ENCODE measurements around the gene EFCAB5.
"Not testable (repeated sequence)": the region's sequence is repeated elsewhere in the genome, so short reads cannot be mapped to it uniquely, and the experiment has no call there.

Gene EFCAB5

DNA sequence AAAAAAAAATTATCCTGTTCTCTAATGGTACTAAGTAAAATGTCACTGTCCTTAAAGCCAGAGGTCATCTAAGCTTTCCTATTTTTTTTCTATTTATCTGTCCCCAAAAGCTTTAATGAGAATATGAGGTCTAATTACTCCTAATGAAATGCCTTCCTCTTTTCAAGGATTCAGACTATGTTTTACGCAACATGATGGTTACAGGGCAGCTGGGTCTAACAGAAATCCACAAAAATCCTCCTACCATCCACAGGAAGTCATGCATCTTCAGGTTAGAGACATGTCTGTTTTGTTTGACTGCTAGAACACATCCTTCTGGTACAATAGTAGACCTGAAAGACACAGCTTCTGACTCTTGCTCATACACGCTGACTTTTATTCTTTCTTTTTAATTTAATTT, 145.5 kb downstream of the EFCAB5 start:
- DNase-seq (no peak), ATAC-seq (ENCODE audit: insufficient read depth, low read depth) (no peak)
- H3K9ac ChIP-seq (ENCODE audit: low read depth, low read length): no peak overlapping the region
- no peak for TF ChIP-seq EZH2 (IDR thresholded peaks at IDR 0.05; ENCODE audit: borderline replicate concordance, low read depth, low read length, severe bottlenecking)
- TF ChIP-seq, protein P1, sequence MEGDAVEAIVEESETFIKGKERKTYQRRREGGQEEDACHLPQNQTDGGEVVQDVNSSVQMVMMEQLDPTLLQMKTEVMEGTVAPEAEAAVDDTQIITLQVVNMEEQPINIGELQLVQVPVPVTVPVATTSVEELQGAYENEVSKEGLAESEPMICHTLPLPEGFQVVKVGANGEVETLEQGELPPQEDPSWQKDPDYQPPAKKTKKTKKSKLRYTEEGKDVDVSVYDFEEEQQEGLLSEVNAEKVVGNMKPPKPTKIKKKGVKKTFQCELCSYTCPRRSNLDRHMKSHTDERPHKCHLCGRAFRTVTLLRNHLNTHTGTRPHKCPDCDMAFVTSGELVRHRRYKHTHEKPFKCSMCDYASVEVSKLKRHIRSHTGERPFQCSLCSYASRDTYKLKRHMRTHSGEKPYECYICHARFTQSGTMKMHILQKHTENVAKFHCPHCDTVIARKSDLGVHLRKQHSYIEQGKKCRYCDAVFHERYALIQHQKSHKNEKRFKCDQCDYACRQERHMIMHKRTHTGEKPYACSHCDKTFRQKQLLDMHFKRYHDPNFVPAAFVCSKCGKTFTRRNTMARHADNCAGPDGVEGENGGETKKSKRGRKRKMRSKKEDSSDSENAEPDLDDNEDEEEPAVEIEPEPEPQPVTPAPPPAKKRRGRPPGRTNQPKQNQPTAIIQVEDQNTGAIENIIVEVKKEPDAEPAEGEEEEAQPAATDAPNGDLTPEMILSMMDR (IDR thresholded peaks at IDR 0.05; ENCODE audit: borderline replicate concordance, extremely low read depth, low read length, poor library complexity, severe bottlenecking): no peak
- H3K4me3 ChIP-seq (ENCODE audit: low read depth in 1 of 2, low read length in 2 of 2): no peak overlapping the region
- no peaks in the 10 kb centered on the region for H3K4me1 ChIP-seq (ENCODE audit: insufficient read depth, low read length)
- H4K20me1 ChIP-seq (ENCODE audit: insufficient read depth, low read length): no peaks in the 10 kb centered on the region
- peaks cover 35% of the 10 kb centered on the region for H3K27me3 ChIP-seq (ENCODE audit: insufficient read depth, low read length, poor library complexity)
- H3K9me3 ChIP-seq (ENCODE audit: insufficient read depth, low read length, severe bottlenecking): no peaks in the 10 kb centered on the region
- H3K79me2 ChIP-seq (ENCODE audit: insufficient read depth, low read length): no peaks in the 10 kb centered on the region
- no peak overlapping the region for H3K27ac ChIP-seq (ENCODE audit: low read length)
- H3K4me2 ChIP-seq (ENCODE audit: insufficient read depth, low read length): no peak overlapping the region
- H3K36me3 ChIP-seq (ENCODE audit: insufficient read depth, low read length): no peaks in the 10 kb centered on the region
- H2AFZ ChIP-seq (ENCODE audit: low read depth, low read length): no peak overlapping the region

DNA sequence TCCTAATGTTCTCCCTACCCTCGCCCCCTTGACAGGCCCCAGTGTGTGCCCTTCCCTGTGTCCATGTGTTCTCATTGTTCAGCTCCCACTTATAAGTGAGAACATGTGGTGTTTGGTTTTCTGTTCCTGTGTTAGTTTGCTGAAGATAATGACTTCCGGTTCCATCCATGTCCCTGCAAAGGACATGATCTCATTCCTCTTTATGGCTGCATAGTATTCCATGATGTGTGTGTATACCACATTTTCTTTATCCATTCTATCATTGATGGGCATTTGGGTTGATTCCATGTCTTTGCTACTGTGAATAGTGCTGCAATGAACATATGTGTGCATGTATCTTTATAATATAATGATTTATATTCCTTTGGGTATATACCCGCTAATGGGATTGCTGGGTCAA, 146.0 kb downstream of the EFCAB5 start:
- H2AFZ ChIP-seq (ENCODE audit: low read depth, low read length); H3K9ac ChIP-seq (ENCODE audit: low read depth, low read length); H3K4me2 ChIP-seq (ENCODE audit: insufficient read depth, low read length); H3K79me2 ChIP-seq (ENCODE audit: insufficient read depth, low read length); H3K9me3 ChIP-seq (ENCODE audit: insufficient read depth, low read length, severe bottlenecking); H3K4me1 ChIP-seq (ENCODE audit: insufficient read depth, low read length); H3K4me3 ChIP-seq (ENCODE audit: low read depth in 1 of 2, low read length in 2 of 2); H3K36me3 ChIP-seq (ENCODE audit: insufficient read depth, low read length); H4K20me1 ChIP-seq (ENCODE audit: insufficient read depth, low read length); DNase-seq; H3K27ac ChIP-seq (ENCODE audit: low read length); ATAC-seq (ENCODE audit: insufficient read depth, low read depth): not testable (repeated sequence)
- H3K27me3 ChIP-seq (ENCODE audit: insufficient read depth, low read length, poor library complexity): peaks cover 35% of the 10 kb centered on the region

DNA sequence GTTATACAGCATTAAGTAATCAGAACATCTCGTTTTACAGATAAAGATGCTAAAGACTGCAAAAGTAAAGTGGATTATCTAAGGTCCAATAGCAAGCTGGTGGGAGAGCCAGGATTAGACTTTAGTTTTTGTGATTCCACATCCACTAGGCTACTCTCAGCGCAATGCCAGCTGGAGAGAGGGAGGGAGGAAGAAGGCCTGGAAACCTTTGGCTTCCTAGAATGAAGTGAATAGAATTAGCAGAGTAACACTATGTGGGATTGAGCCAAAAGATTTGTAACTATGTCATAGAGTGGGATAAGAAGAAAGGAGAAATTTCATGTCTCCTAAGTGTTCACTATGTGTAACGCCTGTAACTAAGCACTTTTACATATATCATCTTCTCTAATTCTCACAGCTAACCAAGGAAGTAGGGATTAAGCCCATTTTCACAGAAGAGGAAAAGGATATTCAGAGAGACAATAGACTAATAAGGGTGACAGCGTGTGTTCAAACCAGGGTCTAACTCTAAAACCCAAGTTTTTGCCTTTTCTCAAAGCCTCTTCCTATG, 149.8 kb downstream of the EFCAB5 start:
- Histone ChIP-seq H3K9me3 (ENCODE audit: insufficient read depth, low read length, severe bottlenecking) (no peaks in the 10 kb centered on the region), H3K4me3 (ENCODE audit: low read depth in 1 of 2, low read length in 2 of 2) (no peak overlapping the region), H3K36me3 (ENCODE audit: insufficient read depth, low read length) (no peaks in the 10 kb centered on the region), H3K27me3 (ENCODE audit: insufficient read depth, low read length, poor library complexity) (peaks cover 29% of the 10 kb centered on the region), H3K9ac (ENCODE audit: low read depth, low read length) (no peak overlapping the region), H4K20me1 (ENCODE audit: insufficient read depth, low read length) (no peaks in the 10 kb centered on the region), H3K27ac (ENCODE audit: low read length) (no peak overlapping the region), H3K79me2 (ENCODE audit: insufficient read depth, low read length) (no peaks in the 10 kb centered on the region), H3K4me1 (ENCODE audit: insufficient read depth, low read length) (peaks cover 8% of the 10 kb centered on the region), H3K4me2 (ENCODE audit: insufficient read depth, low read length) (no peak overlapping the region), H2AFZ (ENCODE audit: low read depth, low read length) (no peak overlapping the region)
- TF ChIP-seq, protein P1 (IDR thresholded peaks at IDR 0.05; ENCODE audit: borderline replicate concordance, extremely low read depth, low read length, poor library complexity, severe bottlenecking): no peak
- no peak for TF ChIP-seq EZH2 (IDR thresholded peaks at IDR 0.05; ENCODE audit: borderline replicate concordance, low read depth, low read length, severe bottlenecking)
- DNase-seq (no peak), ATAC-seq (ENCODE audit: insufficient read depth, low read depth) (no peak)

DNA sequence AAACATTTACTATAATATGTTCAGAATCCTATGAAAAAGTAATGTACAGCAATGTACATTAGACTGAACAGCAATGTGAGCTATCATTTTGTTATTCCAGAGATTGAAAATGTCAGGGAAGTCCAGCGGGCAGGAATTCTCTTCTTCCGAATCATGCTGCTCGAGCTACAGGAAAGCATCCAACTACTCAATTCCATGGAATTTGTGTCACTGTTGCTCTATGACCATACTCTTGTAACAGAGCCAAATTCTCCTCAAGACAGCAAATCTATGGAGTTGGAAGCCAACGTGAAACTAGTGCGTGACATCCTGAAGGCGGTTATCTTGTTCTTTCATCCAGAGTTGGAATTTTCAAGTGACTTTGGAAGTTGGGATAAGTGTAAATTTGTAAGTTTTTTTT, 150.3 kb downstream of the EFCAB5 start:
- TF ChIP-seq, protein P1 (IDR thresholded peaks at IDR 0.05; ENCODE audit: borderline replicate concordance, extremely low read depth, low read length, poor library complexity, severe bottlenecking): no peak
- TF ChIP-seq EZH2 (IDR thresholded peaks at IDR 0.05; ENCODE audit: borderline replicate concordance, low read depth, low read length, severe bottlenecking): no peak
- no peaks in the 10 kb centered on the region for H4K20me1 ChIP-seq (ENCODE audit: insufficient read depth, low read length)
- ATAC-seq (ENCODE audit: insufficient read depth, low read depth) (no peak), DNase-seq (no peak)
- H3K27me3 ChIP-seq (ENCODE audit: insufficient read depth, low read length, poor library complexity): peaks cover 29% of the 10 kb centered on the region
- H3K4me1 ChIP-seq (ENCODE audit: insufficient read depth, low read length): peaks cover 8% of the 10 kb centered on the region
- no peak overlapping the region for H3K4me2 ChIP-seq (ENCODE audit: insufficient read depth, low read length)
- no peaks in the 10 kb centered on the region for H3K79me2 ChIP-seq (ENCODE audit: insufficient read depth, low read length)
- no peaks in the 10 kb centered on the region for H3K36me3 ChIP-seq (ENCODE audit: insufficient read depth, low read length)
- H2AFZ ChIP-seq (ENCODE audit: low read depth, low read length): no peak overlapping the region
- no peak overlapping the region for H3K27ac ChIP-seq (ENCODE audit: low read length)
- H3K9me3 ChIP-seq (ENCODE audit: insufficient read depth, low read length, severe bottlenecking): no peaks in the 10 kb centered on the region
- H3K9ac ChIP-seq (ENCODE audit: low read depth, low read length): no peak overlapping the region
- H3K4me3 ChIP-seq (ENCODE audit: low read depth in 1 of 2, low read length in 2 of 2): no peak overlapping the region

Data from DND-41 (cell line).